Astrocyte of the cerebellum (primary cell): ENCODE data around the gene RBM20.

Experiments
- DNase-seq: peaks from one replicate; pipeline ENCODE4 v3.0.0-alpha.2; 2011; ENCODE audit warnings: low read depth
- H3K4me3 ChIP-seq: 2 replicates; pipeline ENCODE4 v1.5.1; 2011; ENCODE audit warnings: mild to moderate bottlenecking, low read depth, low read length, moderate library complexity
- CTCF ChIP-seq: IDR thresholded peaks from 2 replicates; pipeline ENCODE4 v1.5.1; 2012; ENCODE audit warnings: low read length, low read depth, moderate library complexity, mild to moderate bottlenecking; ENCODE audit errors: missing control alignments
- in situ Hi-C: cut with HindIII; loops from 2 replicates; pipeline ENCODE4 v1.10.0; 2017; ENCODE audit warnings: low sequenced_read_pairs

Gene RBM20

DNA sequence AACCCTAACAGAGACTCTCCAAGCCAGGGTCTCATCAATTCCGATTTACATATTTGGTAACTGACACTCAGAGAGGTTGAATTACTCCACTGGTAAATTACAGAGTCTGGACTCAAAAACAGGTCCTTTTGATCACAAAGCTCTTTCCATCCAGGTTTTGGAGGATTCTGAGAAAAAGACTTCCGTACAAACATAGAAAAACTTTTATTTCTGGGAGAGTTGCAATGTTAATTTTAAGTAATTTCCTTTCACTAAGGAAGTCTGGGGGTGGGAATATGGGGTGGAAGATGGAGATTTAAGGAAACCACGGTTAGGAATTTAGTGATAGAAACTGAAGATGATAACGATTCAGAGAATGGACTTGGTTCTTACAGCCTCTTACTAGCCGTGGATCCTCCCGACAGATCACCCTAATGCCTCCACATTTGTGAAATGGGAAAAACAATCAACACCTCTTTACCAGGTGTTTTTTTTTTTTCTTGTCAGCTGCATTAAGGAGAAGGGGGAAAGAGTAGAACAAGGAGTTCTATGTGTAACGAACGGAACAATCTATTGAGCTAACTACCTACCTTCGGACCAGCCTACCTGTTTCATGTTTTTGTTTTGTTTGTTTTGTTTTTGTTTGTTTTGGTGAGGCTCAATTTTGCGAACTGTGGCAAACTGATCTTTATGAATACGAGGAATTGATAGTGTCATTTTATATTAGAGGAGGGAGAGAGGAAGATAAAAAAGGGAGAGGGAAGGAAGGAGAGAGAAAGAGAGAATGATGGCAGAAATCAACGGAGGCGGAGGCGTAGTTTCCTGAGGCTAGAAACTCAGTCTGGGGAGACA is 1.7 kb upstream of the RBM20 start:
- H3K4me3 ChIP-seq, result no peak overlapping the region
- no peak for DNase-seq
- in situ Hi-C loops, result no loop called here
- no peak for TF ChIP-seq CTCF

- no peak for TF ChIP-seq CTCF
- in situ Hi-C loops, result no loop called here
- DNase-seq, result no peak
- peak overlapping the region; percentile 56 for H3K4me3 ChIP-seq
These were observed 992 bp upstream of the RBM20 start for GRCh38 chr10:110643035-110643652.

DNA sequence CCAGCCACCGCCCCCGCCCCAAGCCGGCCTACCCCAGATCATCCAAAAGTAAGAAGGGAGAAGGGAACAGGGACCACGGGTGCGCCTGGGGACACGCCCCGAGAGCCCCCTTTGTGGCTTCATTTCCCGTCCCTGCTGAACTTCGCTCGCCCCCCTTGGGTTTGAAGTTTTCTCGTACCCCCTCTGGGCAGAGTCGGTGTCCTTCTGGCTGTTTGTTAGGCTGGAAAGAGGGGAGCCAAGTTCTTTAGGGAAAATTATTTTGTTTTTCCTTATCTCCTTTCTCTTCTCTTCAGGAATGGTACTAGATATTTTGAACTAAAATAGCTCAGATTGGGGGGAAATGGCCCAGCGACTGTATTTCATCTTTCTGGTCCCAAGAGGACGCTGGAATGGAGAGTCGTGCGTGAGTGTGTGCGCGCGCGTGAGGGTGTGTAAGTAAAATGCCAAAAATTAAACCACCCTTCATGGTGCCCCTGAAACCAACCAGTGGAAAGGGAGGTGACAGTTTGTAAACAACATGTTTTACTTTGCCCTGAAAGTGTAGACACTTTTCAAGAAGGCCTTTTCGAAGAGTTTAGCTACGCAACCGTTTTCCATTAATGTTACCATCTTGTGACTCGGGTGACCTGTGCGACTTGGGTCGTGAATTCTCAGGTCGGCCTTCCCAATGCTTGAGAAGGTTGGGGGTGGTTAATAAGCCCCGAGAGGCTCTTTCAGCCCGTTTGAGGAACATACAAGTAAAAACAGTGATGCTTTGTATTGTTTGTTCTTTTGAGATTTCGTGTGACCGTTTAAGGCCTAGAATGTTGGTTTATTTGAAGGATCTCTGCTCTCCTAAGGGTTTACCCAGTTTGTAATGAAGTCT is 694 bp downstream of the RBM20 start:
- TF ChIP-seq CTCF, result no peak
- H3K4me3 ChIP-seq, result peak overlapping the region; percentile 56
- DNase-seq, result no peak
- in situ Hi-C loops, result no loop called here

DNA sequence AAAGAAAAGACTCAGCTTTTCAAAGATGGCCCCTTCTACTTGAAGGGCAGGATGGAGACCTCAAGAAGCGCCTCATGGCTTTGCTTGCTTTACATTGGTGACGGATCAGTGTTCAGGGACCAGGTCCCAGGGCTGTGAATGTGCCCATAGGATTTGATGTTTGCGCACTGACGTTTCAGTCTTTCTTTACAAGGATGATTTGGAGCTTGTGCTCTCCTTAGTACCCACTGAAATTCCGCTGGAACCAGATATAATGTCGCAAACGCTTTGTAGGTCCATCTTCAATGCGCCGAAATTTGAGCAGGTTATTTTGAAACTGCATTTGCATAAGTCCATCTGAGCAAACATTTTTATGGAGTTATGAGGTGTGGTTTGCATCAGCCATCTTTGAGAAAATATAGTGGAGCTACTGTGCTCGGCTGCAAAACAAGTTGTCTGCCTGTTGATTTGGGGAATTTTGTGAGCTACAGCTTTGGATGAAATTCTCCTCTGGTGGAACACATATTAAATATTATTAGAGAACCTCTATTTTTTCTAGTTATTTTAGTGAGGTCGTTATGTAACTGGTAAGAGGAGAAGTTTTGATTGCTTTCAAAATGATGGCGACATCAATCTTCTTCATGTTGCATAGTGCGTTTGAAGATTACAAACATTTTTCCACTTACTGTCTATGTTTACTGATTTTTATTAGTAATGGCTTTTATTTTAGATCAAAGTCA is 2.4 kb downstream of the RBM20 start:
- H3K4me3 ChIP-seq, result no peak overlapping the region
- no peak for DNase-seq
- in situ Hi-C loops, result no loop called here
- no peak for TF ChIP-seq CTCF

GRCh38 chr10:110647136-110647430 is 2.9 kb downstream of the RBM20 start:
- no peak overlapping the region for H3K4me3 ChIP-seq
- no peak for DNase-seq
- TF ChIP-seq CTCF, result no peak
- in situ Hi-C loops, result no loop called here
